Measurements from ENCODE around the gene ROBO1.
"Not testable (repeated sequence)": the region's sequence is repeated elsewhere in the genome, so short reads cannot be mapped to it uniquely, and the experiment has no call there.

Gene ROBO1

GRCh38 chr3:78725703-78726246, 1042.0 kb downstream of the ROBO1 start:
- no peak overlapping the region for H3K4me3 ChIP-seq (ENCODE audit: low read depth, low read length)
- TF ChIP-seq CTCF (conservative IDR thresholded peaks at IDR 0.05; ENCODE audit: low read depth, low read length), result no peak

GRCh38 chr3:78724859-78725258, 1042.9 kb downstream of the ROBO1 start:
- H3K4me3 ChIP-seq (ENCODE audit: low read depth, low read length), result no peak overlapping the region
- no peak for TF ChIP-seq CTCF (conservative IDR thresholded peaks at IDR 0.05; ENCODE audit: low read depth, low read length)
- DNase-seq (ENCODE audit: low read depth), result no peak

More at GRCh38 chr3:78725703-78726246, 1042.0 kb downstream of the ROBO1 start:
- peak; percentile 56 for DNase-seq (ENCODE audit: low read depth)

GRCh38 chr3:78724364-78724763, 1043.4 kb downstream of the ROBO1 start:
- DNase-seq (ENCODE audit: low read depth); H3K4me3 ChIP-seq (ENCODE audit: low read depth, low read length): not testable (repeated sequence)

GRCh38 chr3:78721771-78722543, 1045.8 kb downstream of the ROBO1 start:
- DNase-seq (ENCODE audit: low read depth), result no peak
- no peak overlapping the region for H3K4me3 ChIP-seq (ENCODE audit: low read depth, low read length)
- no peak for TF ChIP-seq CTCF (conservative IDR thresholded peaks at IDR 0.05; ENCODE audit: low read depth, low read length)

GRCh38 chr3:78718707-78719106, 1049.1 kb downstream of the ROBO1 start:
- no peak overlapping the region for H3K4me3 ChIP-seq (ENCODE audit: low read depth, low read length)
- TF ChIP-seq CTCF (conservative IDR thresholded peaks at IDR 0.05; ENCODE audit: low read depth, low read length), result no peak
- DNase-seq (ENCODE audit: low read depth), result no peak

GRCh38 chr3:78717041-78717440, 1050.8 kb downstream of the ROBO1 start:
- no peak overlapping the region for H3K4me3 ChIP-seq (ENCODE audit: low read depth, low read length)
- no peak for TF ChIP-seq CTCF (conservative IDR thresholded peaks at IDR 0.05; ENCODE audit: low read depth, low read length)
- DNase-seq (ENCODE audit: low read depth), result no peak

GRCh38 chr3:78712941-78713340, 1054.9 kb downstream of the ROBO1 start:
- DNase-seq (ENCODE audit: low read depth), result no peak
- H3K4me3 ChIP-seq (ENCODE audit: low read depth, low read length), result no peak overlapping the region
- TF ChIP-seq CTCF (conservative IDR thresholded peaks at IDR 0.05; ENCODE audit: low read depth, low read length), result no peak
